WI38 (cell line): ENCODE data around the gene PLXND1.
"Not testable (repeated sequence)": the region's sequence is repeated elsewhere in the genome, so short reads cannot be mapped to it uniquely, and the experiment has no call there.

Experiments
- H3K4me3 ChIP-seq: 2 replicates; pipeline ENCODE4 v1.5.1; 2011; ENCODE audit warnings: low read depth, mild to moderate bottlenecking, control low read depth, low read length
- TF ChIP-seq, protein P1 (sequence below): IDR thresholded peaks from 2 replicates; pipeline ENCODE4 v1.5.1; 2012; ENCODE audit warnings: low read depth, mild to moderate bottlenecking, control low read depth, low read length

PLXND1 gene

DNA sequence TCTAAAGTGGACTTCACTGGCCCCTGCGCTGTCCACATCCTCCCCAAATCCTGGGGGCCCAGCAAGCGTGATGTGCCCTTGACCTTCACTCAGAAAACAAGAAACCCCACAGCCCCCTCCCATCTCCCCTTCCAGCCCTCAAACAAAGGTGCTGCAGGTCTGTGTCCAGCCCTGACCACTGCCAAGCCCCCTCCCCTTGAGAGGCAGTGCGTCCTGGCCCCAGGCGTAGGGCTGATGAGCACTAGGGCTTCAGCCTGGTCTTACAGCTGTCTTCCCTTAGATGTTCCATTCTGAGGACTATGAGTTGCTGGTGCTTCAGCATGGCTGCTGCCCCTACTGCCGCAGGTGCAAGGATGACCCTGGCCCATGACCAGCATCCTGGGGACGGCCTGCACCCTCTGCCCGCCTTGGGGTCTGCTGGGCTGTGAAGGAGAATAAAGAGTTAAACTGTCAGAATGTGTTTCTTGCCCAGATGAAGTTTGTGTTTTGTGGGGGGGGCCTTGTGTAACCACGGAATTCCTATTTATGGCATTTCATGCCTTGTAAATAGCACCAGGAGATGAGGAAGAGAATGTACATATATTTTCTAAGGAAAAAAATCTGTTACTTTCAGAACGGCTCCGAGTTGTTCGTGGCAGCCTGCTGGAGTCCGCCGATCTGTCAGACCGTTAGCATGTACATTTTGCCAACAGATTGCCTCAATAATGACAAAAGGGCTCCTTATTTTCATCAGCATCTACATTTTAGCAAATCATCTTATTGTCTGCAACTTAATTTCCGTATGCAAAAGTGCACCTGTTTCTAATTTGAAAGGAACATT lies 86.4 kb downstream of the PLXND1 start:
- H3K4me3 ChIP-seq, result no peak overlapping the region
- TF ChIP-seq, protein P1, sequence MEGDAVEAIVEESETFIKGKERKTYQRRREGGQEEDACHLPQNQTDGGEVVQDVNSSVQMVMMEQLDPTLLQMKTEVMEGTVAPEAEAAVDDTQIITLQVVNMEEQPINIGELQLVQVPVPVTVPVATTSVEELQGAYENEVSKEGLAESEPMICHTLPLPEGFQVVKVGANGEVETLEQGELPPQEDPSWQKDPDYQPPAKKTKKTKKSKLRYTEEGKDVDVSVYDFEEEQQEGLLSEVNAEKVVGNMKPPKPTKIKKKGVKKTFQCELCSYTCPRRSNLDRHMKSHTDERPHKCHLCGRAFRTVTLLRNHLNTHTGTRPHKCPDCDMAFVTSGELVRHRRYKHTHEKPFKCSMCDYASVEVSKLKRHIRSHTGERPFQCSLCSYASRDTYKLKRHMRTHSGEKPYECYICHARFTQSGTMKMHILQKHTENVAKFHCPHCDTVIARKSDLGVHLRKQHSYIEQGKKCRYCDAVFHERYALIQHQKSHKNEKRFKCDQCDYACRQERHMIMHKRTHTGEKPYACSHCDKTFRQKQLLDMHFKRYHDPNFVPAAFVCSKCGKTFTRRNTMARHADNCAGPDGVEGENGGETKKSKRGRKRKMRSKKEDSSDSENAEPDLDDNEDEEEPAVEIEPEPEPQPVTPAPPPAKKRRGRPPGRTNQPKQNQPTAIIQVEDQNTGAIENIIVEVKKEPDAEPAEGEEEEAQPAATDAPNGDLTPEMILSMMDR, result no peak

DNA sequence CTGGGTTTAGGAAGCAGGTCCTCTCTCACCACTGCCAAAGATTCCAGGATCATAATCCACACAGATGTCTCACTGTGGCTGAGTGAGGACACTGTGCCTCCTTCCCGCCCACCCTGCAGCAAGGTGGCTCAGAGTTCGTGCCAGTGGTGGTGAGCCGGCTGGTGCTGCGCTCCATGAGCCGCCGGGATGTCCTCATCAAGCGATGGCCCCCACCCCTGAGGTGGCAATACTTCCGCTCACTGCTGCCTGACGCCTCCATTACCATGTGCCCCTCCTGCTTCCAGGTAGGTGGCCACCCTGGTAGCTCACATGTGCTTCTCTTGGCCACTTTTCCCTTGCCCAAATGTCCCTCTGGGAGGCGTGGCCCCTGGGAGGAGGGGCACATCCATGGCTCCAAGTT lies 87.0 kb downstream of the PLXND1 start:
- TF ChIP-seq, protein P1, result no peak
- no peak overlapping the region for H3K4me3 ChIP-seq

GRCh38 chr3:129518581-129518980 lies 87.9 kb downstream of the PLXND1 start:
- no peak overlapping the region for H3K4me3 ChIP-seq
- TF ChIP-seq, protein P1, result no peak

GRCh38 chr3:129518038-129518561 lies 88.4 kb downstream of the PLXND1 start:
- TF ChIP-seq, protein P1, result no peak
- no peak overlapping the region for H3K4me3 ChIP-seq

- no peak overlapping the region for H3K4me3 ChIP-seq
- TF ChIP-seq, protein P1, result no peak
These were observed 89.0 kb downstream of the PLXND1 start for GRCh38 chr3:129517516-129517915.

- not testable (repeated sequence) for H3K4me3 ChIP-seq
These were observed 90.5 kb downstream of the PLXND1 start for GRCh38 chr3:129515821-129516432.

DNA sequence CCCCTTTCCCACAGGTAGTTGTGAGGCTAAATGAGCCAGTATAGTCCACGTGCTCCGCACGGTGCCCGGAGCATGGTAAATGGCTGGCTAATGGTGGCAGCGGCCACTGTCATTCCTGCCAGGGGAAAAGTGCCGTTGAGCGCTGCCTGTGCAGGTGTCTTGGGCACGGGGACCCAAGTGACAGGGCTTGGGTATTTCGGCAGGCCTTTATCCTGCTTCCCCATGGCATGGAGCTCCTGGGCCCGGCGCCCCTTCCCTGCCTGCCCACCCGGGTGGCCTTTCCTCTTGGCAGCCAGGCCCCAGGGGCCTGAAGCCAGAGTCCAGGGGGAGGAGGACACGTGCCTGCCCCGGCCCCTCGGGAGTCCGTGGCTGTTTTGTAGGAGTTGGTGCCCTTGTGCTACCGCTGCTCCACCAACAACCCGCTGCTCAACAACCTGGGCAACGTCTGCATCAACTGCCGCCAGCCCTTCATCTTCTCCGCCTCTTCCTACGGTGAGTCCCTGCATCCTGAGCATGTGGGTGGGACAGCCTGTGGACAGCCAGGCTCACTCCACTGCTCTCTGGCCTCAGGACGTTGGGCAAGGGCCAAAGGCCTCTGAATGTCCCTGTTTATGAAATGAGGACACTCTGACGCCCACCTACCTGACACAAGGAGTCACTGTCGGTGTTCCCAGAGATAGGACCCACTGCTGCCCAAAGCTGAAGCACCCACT lies 91.2 kb downstream of the PLXND1 start:
- not testable (repeated sequence) for H3K4me3 ChIP-seq

DNA sequence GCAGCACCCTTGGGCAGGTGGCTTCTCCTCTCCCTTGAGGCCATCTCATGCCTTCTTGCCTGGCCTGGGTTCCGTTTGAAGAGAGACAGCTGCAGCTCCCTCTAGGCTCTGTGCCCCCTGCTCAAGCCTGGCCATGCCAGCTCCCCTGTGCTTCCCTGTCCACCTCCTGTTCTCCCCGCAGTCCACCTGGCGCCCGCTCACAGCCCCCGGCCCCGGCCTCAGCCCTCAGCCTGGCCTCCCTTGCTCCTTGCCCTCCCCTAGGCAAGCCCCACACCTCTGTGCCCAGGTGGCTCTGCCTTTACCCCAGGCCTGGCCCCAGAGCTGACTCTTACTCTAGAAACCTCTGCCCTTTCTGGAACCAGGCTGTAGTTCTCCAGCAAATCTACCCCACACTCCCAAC lies 91.9 kb downstream of the PLXND1 start:
- TF ChIP-seq, protein P1, result no peak
- no peak overlapping the region for H3K4me3 ChIP-seq
